Stimulated activated CD4-positive, alpha-beta T cell treated with anti-CD3 and anti-CD28 coated beads, Interleukin-15, amount 100 ng/mL, for 24 hours (primary cell): ENCODE data around the gene KLHL41.
A peak's percentile ranks its signal among the peaks of the same experiment; 100 is the strongest.
"Not testable (repeated sequence)": the region's sequence is repeated elsewhere in the genome, so short reads cannot be mapped to it uniquely, and the experiment has no call there.

Experiments used
- DNase-seq: peaks from one replicate; pipeline ENCODE4 v3.0.0-alpha.2; 2020

The KLHL41 gene

DNA sequence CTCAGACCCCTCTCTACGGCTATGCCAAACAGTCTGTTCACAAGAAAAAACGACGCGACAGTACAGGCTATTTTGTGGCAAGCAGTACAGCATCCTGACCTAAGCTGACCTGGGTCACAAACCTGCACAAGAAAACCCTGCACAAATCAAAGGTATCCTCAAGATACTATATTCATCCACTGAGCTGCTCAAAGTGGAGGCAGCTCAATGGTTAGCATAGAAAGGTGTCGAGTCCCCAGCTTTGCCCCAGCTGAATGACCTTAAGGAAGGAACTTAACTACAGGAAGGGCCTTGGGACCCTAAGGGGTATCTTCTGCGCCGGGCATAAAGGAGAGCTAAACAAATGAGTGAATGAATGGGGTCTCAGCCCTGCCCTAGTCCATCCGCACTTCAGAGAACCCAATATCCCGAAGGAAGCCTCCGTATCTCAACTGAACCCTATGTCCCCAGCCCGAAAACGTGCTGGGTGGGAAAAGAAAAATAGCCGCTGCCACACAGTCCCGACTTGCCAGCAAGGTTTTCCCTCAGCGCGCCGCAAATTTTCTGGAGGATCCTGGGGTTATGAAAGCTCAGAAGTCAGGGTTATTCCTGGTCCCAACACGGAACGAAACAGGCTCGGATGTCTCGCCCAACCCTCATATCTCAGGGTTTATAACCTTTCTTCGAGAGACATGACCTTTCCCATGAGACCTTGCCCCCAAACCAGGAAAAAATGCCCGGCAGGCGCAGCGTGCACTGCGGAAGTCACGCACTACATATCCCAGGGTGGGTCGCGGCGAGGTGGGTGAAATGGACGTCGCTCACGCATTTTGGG lies 63.9 kb downstream of the KLHL41 start, which contains the start of gene FASTKD1:
Gene FASTKD1, minus strand, starts transcription at position 706 of the 814 bp plus-strand sequence. CDS start 1,836 bp downstream, outside the sequence.
- peak; percentile 94 for DNase-seq

DNA sequence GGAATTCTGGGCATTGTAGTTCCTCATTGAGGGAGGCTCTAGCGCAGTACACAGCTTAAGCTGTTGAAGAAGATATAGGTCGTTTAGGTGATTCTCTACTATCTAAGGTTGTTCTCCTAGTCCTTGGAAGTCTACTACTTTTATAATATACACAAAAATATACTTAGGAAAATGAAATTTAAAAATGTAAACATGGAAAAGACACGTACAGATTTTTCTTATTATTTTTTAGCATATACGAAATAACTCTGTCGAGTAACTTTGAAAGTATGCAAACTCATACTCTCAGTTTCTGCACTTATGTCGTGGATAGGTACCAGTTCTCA lies 64.4 kb downstream of the KLHL41 start:
- DNase-seq, result no peak

DNA sequence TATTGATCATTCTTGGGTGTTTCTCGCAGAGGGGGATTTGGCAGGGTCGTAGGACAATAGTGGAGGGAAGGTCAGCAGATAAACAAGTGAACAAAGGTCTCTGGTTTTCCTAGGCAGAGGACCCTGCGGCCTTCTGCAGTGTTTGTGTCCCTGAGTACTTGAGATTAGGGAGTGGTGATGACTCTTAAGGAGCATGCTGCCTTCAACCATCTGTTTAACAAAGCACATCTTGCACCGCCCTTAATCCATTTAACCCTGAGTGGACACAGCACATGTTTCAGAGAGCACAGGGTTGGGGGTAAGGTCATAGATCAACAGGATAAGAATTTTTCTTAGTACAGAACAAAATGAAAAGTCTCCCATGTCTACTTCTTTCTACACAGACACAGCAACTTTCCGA lies 65.0 kb downstream of the KLHL41 start:
- not testable (repeated sequence) for DNase-seq

DNA sequence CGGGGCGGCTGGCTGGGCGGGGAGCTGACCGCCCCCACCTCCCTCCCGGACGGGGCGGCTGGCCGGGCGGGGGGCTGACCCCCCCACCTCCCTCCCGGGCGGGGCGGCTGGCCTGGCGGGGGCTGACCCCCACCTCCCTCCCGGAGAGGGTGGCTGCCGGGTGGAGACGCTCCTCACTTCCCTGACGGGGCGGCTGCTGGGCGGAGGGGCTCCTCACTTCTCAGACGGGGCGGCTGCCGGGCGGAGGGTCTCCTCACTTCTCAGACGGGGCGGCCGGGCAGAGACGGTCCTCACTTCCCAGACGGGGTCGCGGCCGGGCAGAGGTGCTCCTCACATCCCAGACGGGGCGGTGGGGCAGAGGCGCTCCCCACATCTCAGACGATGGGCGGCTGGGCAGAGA lies 65.8 kb downstream of the KLHL41 start:
- DNase-seq, result not testable (repeated sequence)
